T-helper 2 cell (primary cell): ENCODE results near the gene SNX18.

Experiments
- DNase-seq, 5 experiments: peaks; one replicate each; pipeline versions ENCODE4 v3.0.0 to v3.0.0-alpha.2; 2012 to 2022

The SNX18 gene

GRCh38 chr5:54541823-54542783, 24.5 kb downstream of the SNX18 start:
- no peak for DNase-seq

- DNase-seq, result no peak
Observed at GRCh38 chr5:54544044-54544443, 26.5 kb downstream of the SNX18 start.

GRCh38 chr5:54545796-54546195, 28.2 kb downstream of the SNX18 start:
- no peak for DNase-seq

GRCh38 chr5:54547711-54548250, 30.2 kb downstream of the SNX18 start:
- DNase-seq, result no peak

GRCh38 chr5:54548565-54548964, 31.0 kb downstream of the SNX18 start:
- no peak for DNase-seq

- no peak for DNase-seq
Observed at GRCh38 chr5:54551292-54551691, 33.7 kb downstream of the SNX18 start.

GRCh38 chr5:54551926-54552325, 34.4 kb downstream of the SNX18 start:
- DNase-seq, result no peak

GRCh38 chr5:54552446-54552845, 34.9 kb downstream of the SNX18 start:
- DNase-seq, result no peak

GRCh38 chr5:54553659-54554207, 36.2 kb downstream of the SNX18 start:
- no peak for DNase-seq

- DNase-seq, result no peak
Observed at GRCh38 chr5:54556141-54556540, 38.6 kb downstream of the SNX18 start.

- no peak for DNase-seq
Observed at GRCh38 chr5:54558362-54558761, 40.8 kb downstream of the SNX18 start.

GRCh38 chr5:54561651-54562050, 44.1 kb downstream of the SNX18 start:
- no peak for DNase-seq

- DNase-seq, result no peak
Observed at GRCh38 chr5:54563083-54563761, 45.7 kb downstream of the SNX18 start.

GRCh38 chr5:54567996-54568395, 50.4 kb downstream of the SNX18 start:
- no peak for DNase-seq

GRCh38 chr5:54570916-54571315, 53.4 kb downstream of the SNX18 start:
- no peak for DNase-seq

GRCh38 chr5:54571462-54571861, 53.9 kb downstream of the SNX18 start:
- DNase-seq, result no peak

- no peak for DNase-seq
Observed at GRCh38 chr5:54573812-54574489, 56.4 kb downstream of the SNX18 start.

GRCh38 chr5:54577528-54577927, 60.0 kb downstream of the SNX18 start:
- DNase-seq, result no peak

GRCh38 chr5:54577937-54578653, 60.5 kb downstream of the SNX18 start:
- no peak for DNase-seq

GRCh38 chr5:54579591-54580295, 62.2 kb downstream of the SNX18 start:
- DNase-seq, result peak in 1 of 5 experiments; percentile 37
